ENCODE data around the gene HIPK2.

HIPK2 gene

GRCh38 chr7:139580435-139580834, 197.4 kb downstream of the HIPK2 start:
- DNase-seq = no peak

DNA sequence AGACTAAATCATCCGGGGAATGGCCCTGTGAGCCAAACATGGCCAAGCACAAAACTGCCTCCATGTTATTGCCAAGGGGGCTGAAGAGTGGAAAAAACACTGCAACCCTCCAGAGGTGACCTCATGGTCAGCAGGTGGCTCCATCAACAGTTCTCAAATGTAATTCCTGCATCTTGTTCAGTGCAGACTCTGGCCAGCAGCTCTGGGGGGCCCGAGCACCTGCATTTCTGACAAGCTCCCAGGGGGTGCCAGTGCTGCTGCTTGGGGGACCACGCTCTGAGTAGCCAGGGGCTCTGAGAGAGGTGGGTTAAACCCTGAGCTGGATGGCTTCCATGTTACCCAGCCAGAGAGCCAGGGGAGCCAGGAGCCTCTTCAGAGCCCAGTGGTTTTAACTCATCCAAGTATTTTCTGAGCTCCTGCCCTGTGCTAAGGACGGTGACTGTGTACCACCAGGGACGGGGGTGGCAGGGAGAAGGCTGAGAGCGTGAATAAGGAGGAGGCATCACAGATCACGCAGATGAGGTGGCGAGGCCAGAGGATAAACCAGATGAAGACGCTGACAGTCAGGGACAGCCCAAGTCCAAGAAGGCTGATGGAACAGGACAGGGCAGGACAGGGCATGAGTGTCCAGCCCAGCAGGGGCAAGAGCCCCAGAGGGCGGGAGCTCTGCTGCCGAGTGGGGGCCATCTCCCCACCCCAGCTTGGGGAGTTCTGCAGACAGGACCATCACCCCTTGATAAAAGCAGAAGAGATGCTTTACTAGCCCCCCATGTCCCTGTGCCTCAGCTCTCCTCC, 201.4 kb downstream of the HIPK2 start:
- no peak for DNase-seq

DNA sequence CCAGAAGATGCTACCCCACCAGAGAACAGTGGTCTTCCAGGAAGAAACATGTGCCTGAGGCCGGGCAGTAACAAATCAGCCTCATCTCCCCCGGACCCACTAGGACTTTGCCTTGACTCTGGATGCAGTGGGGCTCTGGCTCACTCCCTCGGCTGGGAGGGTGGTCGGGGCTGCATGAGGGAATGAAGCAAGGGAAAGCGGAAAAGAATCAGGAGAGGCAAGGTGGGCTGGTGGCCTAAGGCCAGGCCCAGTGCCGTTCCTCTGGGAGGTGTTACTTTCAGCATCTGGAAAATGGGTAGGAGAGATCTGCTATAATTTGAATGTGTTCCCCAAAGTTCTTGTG, 202.5 kb downstream of the HIPK2 start:
- DNase-seq = no peak

GRCh38 chr7:139574618-139575337, 203.0 kb downstream of the HIPK2 start:
- no peak for DNase-seq

GRCh38 chr7:139573871-139574270, 203.9 kb downstream of the HIPK2 start:
- no peak for DNase-seq

DNA sequence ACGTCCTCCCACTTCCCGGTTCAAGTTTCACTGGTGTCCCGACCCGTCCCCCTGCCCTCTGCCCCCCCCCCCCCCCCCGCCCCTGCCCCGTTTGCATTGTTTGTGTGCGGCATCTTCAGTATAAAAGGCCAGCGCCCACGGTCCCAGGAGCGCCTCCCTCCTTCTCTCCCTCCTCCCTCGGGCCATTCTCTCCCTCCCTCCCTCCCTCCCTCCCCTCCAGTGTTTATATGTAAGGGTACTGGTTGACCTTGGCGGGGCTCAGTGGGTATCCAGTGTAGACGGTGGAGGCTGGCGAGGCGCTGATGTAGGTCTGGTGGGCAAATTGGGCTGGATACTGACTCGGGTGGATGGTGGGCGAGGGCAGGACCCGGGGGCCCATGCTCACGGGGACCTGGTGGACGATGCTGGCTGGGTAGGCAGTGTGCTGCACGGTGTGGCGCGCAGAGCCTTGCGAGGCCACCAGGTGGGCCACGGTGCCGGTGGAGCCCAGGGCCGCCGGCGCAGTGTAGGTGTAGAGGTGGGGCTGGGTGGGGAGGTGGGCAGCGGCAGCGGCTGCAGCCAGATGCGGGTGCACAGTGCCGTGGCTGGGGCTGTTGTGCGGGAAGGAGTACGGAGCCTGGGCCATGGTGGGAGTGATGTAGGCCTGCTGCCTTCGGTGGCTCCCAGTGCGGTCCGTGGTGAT, 205.0 kb downstream of the HIPK2 start:
- DNase-seq = no peak

DNA sequence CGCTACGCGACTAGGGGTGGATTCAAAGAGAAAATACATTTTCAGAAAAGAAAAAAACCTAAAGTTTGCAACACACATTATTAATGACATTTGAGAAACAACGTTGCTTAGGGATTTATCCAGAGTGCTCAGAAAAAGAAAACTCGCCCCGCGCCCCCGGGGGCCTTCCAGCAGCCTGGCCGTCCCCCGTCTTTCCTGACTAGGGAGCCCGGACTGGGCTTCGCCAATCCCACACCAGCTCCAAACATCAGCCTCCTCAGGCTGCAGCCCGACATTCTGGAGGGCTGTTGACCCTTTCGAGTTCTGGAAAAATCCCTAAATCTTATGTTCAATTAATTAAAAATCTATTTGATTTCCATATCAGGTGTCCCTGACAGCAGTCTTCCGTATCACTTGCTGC, 205.7 kb downstream of the HIPK2 start:
- no peak for DNase-seq

DNA sequence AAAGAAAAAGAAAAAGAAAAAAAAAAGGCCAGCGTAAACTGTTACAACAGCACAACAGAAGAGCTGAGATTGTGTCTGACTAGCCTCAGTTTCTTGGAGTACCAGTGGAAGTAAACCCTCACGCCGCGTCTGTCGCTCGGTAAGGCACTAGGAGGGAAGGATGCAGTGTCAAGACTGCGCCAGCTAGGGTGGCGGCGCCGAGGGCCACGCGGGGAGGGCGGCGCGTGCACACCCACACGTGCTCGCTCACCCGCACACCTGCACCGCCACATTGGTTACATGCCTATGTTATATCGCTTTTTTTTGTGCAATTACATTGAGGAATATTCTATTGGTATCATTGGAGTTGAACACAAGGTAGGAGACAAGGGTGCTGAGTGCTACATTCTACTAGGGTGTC, 206.1 kb downstream of the HIPK2 start:
- no peak for DNase-seq

DNA sequence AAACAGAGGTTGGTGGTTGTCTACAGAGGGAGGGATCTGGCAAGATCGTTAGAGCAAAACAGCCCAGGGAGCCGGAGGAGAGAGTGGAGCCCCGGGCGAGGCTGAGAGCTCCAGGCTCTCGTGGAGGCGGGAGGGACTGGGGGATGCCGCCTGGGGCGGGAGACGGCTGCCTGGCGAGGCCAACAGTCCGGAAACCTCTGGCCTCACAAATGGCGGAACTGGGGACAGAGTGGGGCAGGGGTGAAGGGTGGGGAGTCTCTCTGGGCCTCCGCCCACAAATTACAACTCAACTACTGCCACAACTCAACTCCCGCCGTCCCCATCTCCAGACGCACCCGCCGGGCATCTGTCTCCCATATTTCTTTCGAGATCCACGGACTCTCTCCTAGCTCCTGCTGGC, 206.6 kb downstream of the HIPK2 start:
- DNase-seq = no peak

GRCh38 chr7:139570626-139571025, 207.2 kb downstream of the HIPK2 start:
- DNase-seq = no peak

DNA sequence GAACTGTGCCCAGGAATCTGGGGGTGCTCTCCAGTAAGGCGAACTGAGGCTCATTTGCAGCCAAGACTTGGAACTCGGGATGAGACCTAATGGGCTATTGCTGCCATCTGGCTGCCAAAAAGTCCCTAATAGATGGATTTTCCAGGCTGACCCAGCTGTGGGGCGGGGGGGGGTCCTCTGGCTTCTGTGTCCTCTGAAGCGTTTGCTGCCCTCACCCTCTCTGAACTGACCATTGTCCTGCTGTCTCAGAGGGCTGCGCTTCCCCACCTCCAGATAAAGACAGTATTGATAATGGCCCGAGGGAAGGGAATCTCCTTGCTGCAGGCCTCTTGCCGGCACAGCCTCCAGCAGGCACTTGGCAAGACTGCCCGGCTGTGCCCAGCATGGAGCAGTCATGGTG, 207.7 kb downstream of the HIPK2 start:
- no peak for DNase-seq

- DNase-seq = no peak
Observed at GRCh38 chr7:139568813-139569490, 208.8 kb downstream of the HIPK2 start.

DNA sequence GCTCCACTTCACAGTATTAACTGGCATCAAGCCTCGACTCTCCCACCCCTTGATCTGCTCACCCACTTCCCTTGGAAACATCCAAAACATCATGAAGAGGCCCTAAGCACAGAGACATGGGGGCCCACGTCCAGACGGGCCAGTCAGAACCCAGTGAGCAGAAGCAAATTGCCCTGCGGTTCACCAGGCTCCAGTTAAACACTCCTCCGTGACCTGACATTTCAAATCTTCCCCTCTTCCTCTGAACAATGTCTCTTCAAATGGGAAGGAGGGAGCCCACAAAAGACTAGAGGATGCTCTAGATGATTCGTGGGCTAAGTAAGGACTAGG, 209.5 kb downstream of the HIPK2 start:
- DNase-seq = no peak

GRCh38 chr7:139567647-139568345, 210.0 kb downstream of the HIPK2 start:
- DNase-seq = no peak

- DNase-seq = no peak
Observed at GRCh38 chr7:139566736-139567646, 210.8 kb downstream of the HIPK2 start.

GRCh38 chr7:139566075-139566474, 211.7 kb downstream of the HIPK2 start:
- DNase-seq = no peak

DNA sequence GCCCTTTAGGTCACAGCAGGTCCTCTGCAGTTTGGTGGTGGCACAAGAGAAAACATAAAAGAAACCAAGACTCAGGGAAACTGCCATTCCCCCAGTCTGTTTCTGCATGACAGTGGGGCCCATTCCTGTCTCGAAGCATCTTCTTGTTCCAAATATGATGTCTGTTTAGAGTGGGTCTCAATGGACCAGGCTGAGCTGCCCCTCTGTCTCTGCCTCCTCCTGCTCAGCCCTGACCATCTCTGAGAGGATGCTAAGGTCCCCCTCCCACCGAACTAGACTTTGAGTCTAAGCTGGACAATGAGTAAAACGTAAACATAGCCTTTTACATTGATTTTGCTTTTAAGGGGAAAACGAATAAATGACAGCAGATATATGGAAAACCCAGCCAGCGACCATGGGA, 213.9 kb downstream of the HIPK2 start:
- DNase-seq = no peak

DNA sequence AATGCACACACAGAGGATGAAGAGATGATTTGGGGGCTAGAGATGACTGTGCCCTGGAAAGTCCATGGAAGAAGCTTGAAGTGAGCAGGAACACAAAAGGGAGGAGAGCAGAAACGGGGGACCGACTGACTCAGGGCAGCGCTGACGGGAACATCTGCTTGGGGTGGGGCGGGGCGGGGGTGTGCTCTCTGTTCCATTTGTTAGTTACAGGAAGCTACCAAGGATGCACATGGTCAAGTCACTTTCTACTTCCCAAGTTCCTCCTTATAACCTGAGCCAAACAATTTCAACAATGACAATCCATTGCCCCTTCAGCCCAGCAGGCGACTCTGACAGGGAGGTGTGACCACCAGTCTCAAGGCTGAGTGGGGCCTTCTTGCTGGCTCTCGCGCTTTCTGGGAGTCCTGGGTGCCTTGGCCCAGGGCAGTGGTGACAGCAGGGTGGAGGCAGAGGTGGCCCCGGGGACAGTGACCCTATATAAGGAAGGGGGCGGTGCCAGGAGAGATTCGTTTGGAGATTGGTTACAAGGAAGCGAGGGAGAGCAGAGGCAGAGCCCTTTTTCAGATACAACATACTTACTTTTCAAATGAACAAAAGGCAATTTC, 214.7 kb downstream of the HIPK2 start:
- DNase-seq = peak; percentile 15

DNA sequence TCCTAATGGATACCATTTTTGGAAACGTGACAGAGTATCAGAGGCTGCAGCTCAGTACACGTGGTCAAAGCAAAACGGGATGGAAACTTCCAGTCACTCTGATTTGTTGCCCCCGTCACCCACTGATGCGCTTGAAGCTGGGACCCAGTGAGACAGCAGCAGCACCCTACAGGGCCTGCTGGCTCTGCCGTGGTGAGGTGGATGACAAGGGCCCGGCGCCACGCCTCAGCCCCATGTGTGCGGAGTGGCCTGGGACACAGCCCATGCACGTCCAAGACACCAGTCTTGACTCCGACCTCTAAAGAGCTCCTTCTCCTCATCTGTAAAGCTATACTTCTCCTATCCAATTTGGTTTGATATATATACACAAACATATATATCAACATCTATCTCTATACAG, 215.3 kb downstream of the HIPK2 start:
- DNase-seq = no peak

DNA sequence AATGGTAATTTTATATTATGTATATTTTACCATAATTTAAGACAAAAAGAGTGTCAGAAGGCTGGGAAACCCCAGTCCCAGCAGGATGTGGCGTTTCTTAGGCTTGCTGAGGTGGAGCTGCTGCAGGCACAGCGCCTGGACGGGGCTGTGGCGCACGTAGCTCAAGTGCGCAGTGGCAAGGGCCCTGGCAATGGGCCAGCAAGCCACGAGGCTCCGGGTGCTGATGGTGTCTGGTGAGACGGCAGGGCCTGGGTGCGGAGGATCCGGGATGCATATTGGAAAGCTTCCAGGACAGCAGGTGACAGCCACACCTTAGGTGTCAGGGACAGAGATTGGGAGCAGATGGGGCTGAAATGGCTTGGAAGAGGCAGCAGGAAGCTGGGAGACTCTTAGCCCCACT, 217.1 kb downstream of the HIPK2 start:
- DNase-seq = no peak

DNA sequence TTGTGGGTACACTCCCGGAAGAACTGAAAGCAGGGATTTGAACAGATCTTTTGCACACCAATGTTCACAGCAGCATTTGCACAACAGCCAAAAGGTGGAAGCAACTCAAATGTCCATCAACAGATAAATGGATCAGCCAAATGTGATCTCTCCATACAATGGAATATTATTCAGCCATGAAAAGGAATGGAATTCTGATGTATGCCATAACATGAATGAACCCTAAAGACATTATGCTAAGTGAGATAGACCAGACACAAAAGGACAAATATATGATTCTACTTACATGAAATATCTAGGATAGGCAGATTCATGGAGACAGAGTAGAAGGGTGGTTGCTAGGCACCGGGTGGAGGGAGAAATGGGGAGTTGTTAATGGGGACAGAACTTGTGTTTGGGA, 217.6 kb downstream of the HIPK2 start:
- DNase-seq = no peak

Measured in MV-4-11 (cell line).